Right lobe of liver (tissue), 6 donors: Measurements from ENCODE around the gene MAPK8IP3. TPM values are rescaled to one million over a fixed set of nuclear protein-coding genes. Genes with fewer than 3 reads are reported as not detected.

Experiments
- ATAC-seq, 4 donors: fragments of 200-7000 bp; cut with Tn5 transposase; one replicate each; pipeline ENCODE4 v1.9.1; 2020; ENCODE audit warnings: mild to moderate bottlenecking in 4 of 4, moderate library complexity in 4 of 4
- DNase-seq, 3 donors: peaks; one replicate each; pipeline ENCODE4 v3.0.0-alpha.2; 2020
- H3K27ac ChIP-seq, 3 donors: fragments of 200-600 bp; one replicate each; pipeline ENCODE4 v1.8.0; 2022
- H3K27me3 ChIP-seq, 2 donors: fragments of 200-600 bp; one replicate each; pipeline ENCODE4 v1.8.0; 2022
- H3K36me3 ChIP-seq, 4 donors: fragments of 200-600 bp; sonication (generic) in 1 of 4; one replicate each; pipeline versions ENCODE4 v1.5.1 to v1.8.0; 2017 to 2022; ENCODE audit warnings: control low read depth in 1 of 4
- H3K4me1 ChIP-seq, 4 donors: fragments of 200-600 bp; sonication (generic) in 1 of 4; one replicate each; pipeline versions ENCODE4 v1.5.1 to v1.8.0; 2017 to 2022; ENCODE audit warnings: control low read depth in 1 of 4
- H3K4me3 ChIP-seq, 3 donors: fragments of 200-600 bp; one replicate each; pipeline ENCODE4 v1.8.0; 2022
- H3K9me3 ChIP-seq, 4 donors: fragments of 200-600 bp; sonication (generic) in 1 of 4; one replicate each; pipeline versions ENCODE4 v1.5.1 to v1.8.0; 2017 to 2022; ENCODE audit warnings: control low read depth in 1 of 4
- CTCF ChIP-seq, 4 donors: fragments of 200-600 bp in 3 of 4; fragments of 450-650 bp in 1 of 4; IDR thresholded peaks; one replicate each; pipeline versions ENCODE4 v1.5.1 to v1.8.0; 2016 to 2022; ENCODE audit warnings: antibody characterized with exemption in 4 of 4, mild to moderate bottlenecking in 2 of 4
- POLR2A ChIP-seq: fragments of 450-650 bp; IDR thresholded peaks from one replicate; pipeline ENCODE4 v1.6.1; 2017; ENCODE audit warnings: antibody characterized with exemption, mild to moderate bottlenecking
- WGBS: methylation state at CpG from one replicate; pipeline ENCODE4 v1.1.6; 2018; ENCODE audit warnings: low coverage, low lambda C conversion rate; ENCODE audit not compliant: insufficient coverage; ENCODE audit errors: missing lambda C conversion rate; 5-methylcytosine and 5-hydroxymethylcytosine counted together
- intact Hi-C, 2 donors: fragments of 100-400 bp; cut with DNase I; formaldehyde crosslinking; loops; one replicate each; pipeline versions ENCODE4 v1.11.2 to v1.14.1; 2022
- total RNA-seq, 6 experiments: library from RNA; depleted of rRNA in 2 of 6; stranded (reverse); fragments of >200 nt in 2 of 6; fragmentation: NEBNext Ultra II Directional in 3 of 6; extraction: Animal tissue kit (Norgen Biotek cat#: 25700) in 3 of 6; gene quantifications; one replicate each; pipeline versions ENCODE4 v1.1.0 to v1.2.4, GENCODE V29; 2016 to 2023
- donor health status: DM: no; HTN: yes; CAD: no.
- donor health status: DM: no; HTN: no; CAD: no.
- donor health status: DM: no; HTN: no; CAD: no.
- donor health status: DM: no; HTN: yes; CAD: no.
- donor health status: DM: no; HTN: yes; CAD: no.

The MAPK8IP3 gene
- total RNA-seq, 6 experiments from 2014 or later, result 8.7 to 37.3 (median 23.0) TPM

GRCh38 chr16:1659031-1659430 lies 47.0 kb upstream of the MAPK8IP3 start:
- intact Hi-C loops, result no loop called here
- ATAC-seq (no peak), DNase-seq (no peak)
- TF ChIP-seq POLR2A (no peak), CTCF (IDR thresholded peaks at IDR 0.05) (no peak)
- no peaks in the 10 kb centered on the region for H3K9me3 ChIP-seq
- no peak overlapping the region for H3K4me3 ChIP-seq
- peaks cover 0 to 72% (median 25%) of the 10 kb centered on the region in 4 donors for H3K36me3 ChIP-seq
- no peaks in the 10 kb centered on the region for H3K4me1 ChIP-seq
- 82% methylated on average over 5 of the region's 5 CpGs for WGBS
- H3K27ac ChIP-seq, result no peak overlapping the region
- no peaks in the 10 kb centered on the region for H3K27me3 ChIP-seq

- DNase-seq (no peak), ATAC-seq (no peak)
- Histone ChIP-seq H3K4me1 (no peaks in the 10 kb centered on the region), H3K4me3 (no peak overlapping the region), H3K36me3 (peaks cover 0 to 70% (median 21%) of the 10 kb centered on the region in 4 donors), H3K27me3 (no peaks in the 10 kb centered on the region), H3K27ac (no peak overlapping the region), H3K9me3 (no peaks in the 10 kb centered on the region)
- TF ChIP-seq CTCF (IDR thresholded peaks at IDR 0.05), result no peak
- no peak for TF ChIP-seq POLR2A
- intact Hi-C loops, result loop anchor here in 1 of 2 donors (10.0 kb wide), 1 partner anchor 47 kb away; the partner anchor contains the start of genes CRAMP1 and IFT140
- 92% methylated on average over 2 of the region's 2 CpGs for WGBS
These were observed 44.2 kb upstream of the MAPK8IP3 start for GRCh38 chr16:1661826-1662225.

- no peaks in the 10 kb centered on the region for H3K9me3 ChIP-seq
- TF ChIP-seq POLR2A (no peak), CTCF (IDR thresholded peaks at IDR 0.05) (no peak)
- DNase-seq, result no peak
- H3K36me3 ChIP-seq, result peaks cover 0 to 72% (median 23%) of the 10 kb centered on the region in 4 donors
- H3K4me1 ChIP-seq, result no peaks in the 10 kb centered on the region
- 98% methylated on average over 16 of the region's 20 CpGs for WGBS
- no peak for ATAC-seq
- no peak overlapping the region for H3K4me3 ChIP-seq
- no peaks in the 10 kb centered on the region for H3K27me3 ChIP-seq
- H3K27ac ChIP-seq, result no peak overlapping the region
- intact Hi-C loops, result loop anchor here in 1 of 2 donors (10.0 kb wide), 1 partner anchor 48 kb away; the partner anchor contains the start of genes CRAMP1 and IFT140
These were observed 43.5 kb upstream of the MAPK8IP3 start for GRCh38 chr16:1662543-1662942.

- H3K4me1 ChIP-seq, result no peaks in the 10 kb centered on the region
- ATAC-seq (no peak), DNase-seq (no peak)
- peaks cover 2 to 87% (median 32%) of the 10 kb centered on the region in 4 donors for H3K36me3 ChIP-seq
- TF ChIP-seq POLR2A (no peak), CTCF (IDR thresholded peaks at IDR 0.05) (no peak)
- H3K9me3 ChIP-seq, result no peaks in the 10 kb centered on the region
- intact Hi-C loops, result loop anchor here in 1 of 2 donors (10.0 kb wide), 1 partner anchor 51 kb away; the partner anchor contains the start of genes CRAMP1 and IFT140
- H3K27ac ChIP-seq, result no peak overlapping the region
- 100% methylated on average over 3 of the region's 15 CpGs for WGBS
- no peak overlapping the region for H3K4me3 ChIP-seq
- no peaks in the 10 kb centered on the region for H3K27me3 ChIP-seq
These were observed 40.2 kb upstream of the MAPK8IP3 start for GRCh38 chr16:1665829-1666228.
